Measurements from ENCODE around the gene ZNF827. TPM values are rescaled to one million over a fixed set of nuclear protein-coding genes. Genes with fewer than 3 reads are reported as not detected.
A peak's percentile ranks its signal among the peaks of the same experiment; 100 is the strongest.

The ZNF827 gene
- total and polyA plus RNA-seq, 4 experiments from 2014 or later: 1.4 to 27.3 (median 14.0) TPM

- H3K4me3 ChIP-seq (ENCODE audit: low read length in 2 of 2): no peak overlapping the region
- POLR2A ChIA-PET (ENCODE audit: partially characterized antibody): no interaction called here
Observed at GRCh38 chr4:145814246-145814645, 124.4 kb downstream of the ZNF827 start.

GRCh38 chr4:145812919-145813318 is 125.7 kb downstream of the ZNF827 start:
- Mint-ChIP-seq H3K27me3 (no peaks in the 10 kb centered on the region), H3K9me3 (peaks cover 0 to 13% (median 6%) of the 10 kb centered on the region in 8 donors), H3K4me3 (no peak overlapping the region), H3K36me3 (peaks cover 59 to 71% of the 10 kb centered on the region in 2 donors), H3K27ac (peak overlapping the region in 1 of 7 donors; percentile 17), H3K4me1 (peaks cover 6 to 14% (median 9%) of the 10 kb centered on the region in 4 donors)
- ChIA-PET POLR2A (ENCODE audit: partially characterized antibody) (no interaction called here), CTCF (ENCODE audit: partially characterized antibody) (no interaction called here)
- Histone ChIP-seq H3K4me1 (ENCODE audit: insufficient read depth, low read length) (peaks cover 7% of the 10 kb centered on the region), H3K9me3 (ENCODE audit: control insufficient read depth in 1 of 2, low read length in 2 of 2) (no peaks in the 10 kb centered on the region), H3K4me3 (ENCODE audit: low read length in 2 of 2) (no peak overlapping the region), H3K27ac (ENCODE audit: low read depth, low read length) (no peak overlapping the region), H3K36me3 (ENCODE audit: insufficient read depth, low read length) (no peaks in the 10 kb centered on the region), H3K27me3 (ENCODE audit: insufficient read depth, low read length) (no peaks in the 10 kb centered on the region)
- intact Hi-C loops (cut with micrococcal nuclease): no loop called here
- DNase-seq: no peak

More at GRCh38 chr4:145814246-145814645, 124.4 kb downstream of the ZNF827 start:
- CTCF ChIA-PET (ENCODE audit: partially characterized antibody): no interaction called here
- intact Hi-C loops (cut with micrococcal nuclease): no loop called here
- no peaks in the 10 kb centered on the region for H3K27me3 ChIP-seq (ENCODE audit: insufficient read depth, low read length)
- H3K27ac Mint-ChIP-seq: no peak overlapping the region
- peak overlapping the region in 1 of 8 donors; percentile 48 for H3K4me3 Mint-ChIP-seq
- peaks cover 0 to 13% (median 5%) of the 10 kb centered on the region in 8 donors for H3K9me3 Mint-ChIP-seq
- H3K9me3 ChIP-seq (ENCODE audit: control insufficient read depth in 1 of 2, low read length in 2 of 2): no peaks in the 10 kb centered on the region
- peaks cover 0 to 6% (median 2%) of the 10 kb centered on the region in 4 donors for H3K4me1 Mint-ChIP-seq
- H3K36me3 Mint-ChIP-seq: peaks cover 59 to 73% of the 10 kb centered on the region in 2 donors
- no peaks in the 10 kb centered on the region for H3K27me3 Mint-ChIP-seq
- H3K4me1 ChIP-seq (ENCODE audit: insufficient read depth, low read length): no peaks in the 10 kb centered on the region
- DNase-seq: no peak
- no peak overlapping the region for H3K27ac ChIP-seq (ENCODE audit: low read depth, low read length)
- no peaks in the 10 kb centered on the region for H3K36me3 ChIP-seq (ENCODE audit: insufficient read depth, low read length)

- Mint-ChIP-seq H3K4me1 (peaks cover 7 to 20% (median 11%) of the 10 kb centered on the region in 4 donors), H3K36me3 (peaks cover 31 to 49% of the 10 kb centered on the region in 2 donors), H3K4me3 (no peak overlapping the region), H3K9me3 (peaks cover 0 to 13% (median 6%) of the 10 kb centered on the region in 8 donors), H3K27me3 (no peaks in the 10 kb centered on the region), H3K27ac (no peak overlapping the region)
- Histone ChIP-seq H3K4me3 (ENCODE audit: low read length in 2 of 2) (no peak overlapping the region), H3K27ac (ENCODE audit: low read depth, low read length) (no peak overlapping the region), H3K4me1 (ENCODE audit: insufficient read depth, low read length) (peaks cover 7% of the 10 kb centered on the region), H3K9me3 (ENCODE audit: control insufficient read depth in 1 of 2, low read length in 2 of 2) (no peaks in the 10 kb centered on the region), H3K27me3 (ENCODE audit: insufficient read depth, low read length) (no peaks in the 10 kb centered on the region), H3K36me3 (ENCODE audit: insufficient read depth, low read length) (no peaks in the 10 kb centered on the region)
- DNase-seq: no peak
- ChIA-PET POLR2A (ENCODE audit: partially characterized antibody) (no interaction called here), CTCF (ENCODE audit: partially characterized antibody) (interaction anchor here (1.6 kb wide), 1 partner anchor 8 kb away, joined by 3 read pairs; no protein-coding TSS in a partner anchor)
- intact Hi-C loops (cut with micrococcal nuclease): no loop called here
Observed at GRCh38 chr4:145808848-145809512, 129.6 kb downstream of the ZNF827 start.

- Mint-ChIP-seq H3K9me3 (peaks cover 0 to 13% (median 6%) of the 10 kb centered on the region in 8 donors), H3K4me1 (peaks cover 7 to 20% (median 11%) of the 10 kb centered on the region in 4 donors), H3K27me3 (no peaks in the 10 kb centered on the region), H3K27ac (peak overlapping the region in 2 of 7 donors; percentile 4 to 9), H3K4me3 (peak overlapping the region in 7 of 8 donors; percentile 17 to 62 (median 36)), H3K36me3 (peaks cover 26 to 43% of the 10 kb centered on the region in 2 donors)
- DNase-seq: peak in 1 of 5 donors; percentile 67
- Histone ChIP-seq H3K27me3 (ENCODE audit: insufficient read depth, low read length) (no peaks in the 10 kb centered on the region), H3K4me1 (ENCODE audit: insufficient read depth, low read length) (peaks cover 7% of the 10 kb centered on the region), H3K9me3 (ENCODE audit: control insufficient read depth in 1 of 2, low read length in 2 of 2) (no peaks in the 10 kb centered on the region), H3K4me3 (ENCODE audit: low read length in 2 of 2) (no peak overlapping the region), H3K36me3 (ENCODE audit: insufficient read depth, low read length) (no peaks in the 10 kb centered on the region), H3K27ac (ENCODE audit: low read depth, low read length) (no peak overlapping the region)
- CTCF ChIA-PET (ENCODE audit: partially characterized antibody): interaction anchor here (1.6 kb wide), 1 partner anchor 9 kb away, joined by 3 read pairs; no protein-coding TSS in a partner anchor
- POLR2A ChIA-PET (ENCODE audit: partially characterized antibody): no interaction called here
- intact Hi-C loops (cut with micrococcal nuclease): no loop called here
Observed at GRCh38 chr4:145808021-145808650, 130.5 kb downstream of the ZNF827 start.

GRCh38 chr4:145805490-145805889 is 133.1 kb downstream of the ZNF827 start:
- H3K4me1 ChIP-seq (ENCODE audit: insufficient read depth, low read length): peaks cover 7% of the 10 kb centered on the region
- Mint-ChIP-seq H3K27ac (peak overlapping the region in 1 of 7 donors; percentile 30), H3K4me1 (peaks cover 7 to 20% (median 10%) of the 10 kb centered on the region in 4 donors), H3K9me3 (peaks cover 0 to 7% (median 4%) of the 10 kb centered on the region in 8 donors), H3K36me3 (peaks cover 15 to 33% of the 10 kb centered on the region in 2 donors), H3K4me3 (no peak overlapping the region), H3K27me3 (no peaks in the 10 kb centered on the region)
- H3K27me3 ChIP-seq (ENCODE audit: insufficient read depth, low read length): no peaks in the 10 kb centered on the region
- H3K27ac ChIP-seq (ENCODE audit: low read depth, low read length): no peak overlapping the region
- DNase-seq: no peak
- ChIA-PET POLR2A (ENCODE audit: partially characterized antibody) (no interaction called here), CTCF (ENCODE audit: partially characterized antibody) (no interaction called here)
- intact Hi-C loops (cut with micrococcal nuclease): no loop called here
- no peak overlapping the region for H3K4me3 ChIP-seq (ENCODE audit: low read length in 2 of 2)
- H3K9me3 ChIP-seq (ENCODE audit: control insufficient read depth in 1 of 2, low read length in 2 of 2): no peaks in the 10 kb centered on the region
- no peaks in the 10 kb centered on the region for H3K36me3 ChIP-seq (ENCODE audit: insufficient read depth, low read length)

- Mint-ChIP-seq H3K4me1 (peaks cover 7 to 14% (median 9%) of the 10 kb centered on the region in 4 donors), H3K27me3 (no peaks in the 10 kb centered on the region), H3K36me3 (peaks cover 10 to 20% of the 10 kb centered on the region in 2 donors), H3K4me3 (peak overlapping the region in 1 of 8 donors; percentile 24), H3K27ac (no peak overlapping the region), H3K9me3 (peaks cover 0 to under 1% (median 0%) of the 10 kb centered on the region in 8 donors)
- no peaks in the 10 kb centered on the region for H3K36me3 ChIP-seq (ENCODE audit: insufficient read depth, low read length)
- no peak for DNase-seq
- H3K27ac ChIP-seq (ENCODE audit: low read depth, low read length): no peak overlapping the region
- intact Hi-C loops (cut with micrococcal nuclease): no loop called here
- POLR2A ChIA-PET (ENCODE audit: partially characterized antibody): no interaction called here
- no peaks in the 10 kb centered on the region for H3K27me3 ChIP-seq (ENCODE audit: insufficient read depth, low read length)
- H3K9me3 ChIP-seq (ENCODE audit: control insufficient read depth in 1 of 2, low read length in 2 of 2): no peaks in the 10 kb centered on the region
- peaks cover 7% of the 10 kb centered on the region for H3K4me1 ChIP-seq (ENCODE audit: insufficient read depth, low read length)
- CTCF ChIA-PET (ENCODE audit: partially characterized antibody): interaction anchor here (0.8 kb wide), 1 partner anchor 13 kb away, joined by 3 read pairs; no protein-coding TSS in a partner anchor
- no peak overlapping the region for H3K4me3 ChIP-seq (ENCODE audit: low read length in 2 of 2)
Observed at GRCh38 chr4:145804116-145804515, 134.5 kb downstream of the ZNF827 start.

- H3K36me3 Mint-ChIP-seq: peaks cover 11 to 15% of the 10 kb centered on the region in 2 donors
- no peak overlapping the region for H3K4me3 ChIP-seq (ENCODE audit: low read length in 2 of 2)
- no peaks in the 10 kb centered on the region for H3K9me3 Mint-ChIP-seq
- H3K27ac ChIP-seq (ENCODE audit: low read depth, low read length): no peak overlapping the region
- no peaks in the 10 kb centered on the region for H3K4me1 Mint-ChIP-seq
- POLR2A ChIA-PET (ENCODE audit: partially characterized antibody): no interaction called here
- CTCF ChIA-PET (ENCODE audit: partially characterized antibody): interaction anchor here (1.8 kb wide), 1 partner anchor 9 kb away, joined by 7 read pairs; no protein-coding TSS in a partner anchor
- H3K27me3 ChIP-seq (ENCODE audit: insufficient read depth, low read length): no peaks in the 10 kb centered on the region
- intact Hi-C loops (cut with micrococcal nuclease): no loop called here
- no peak overlapping the region for H3K27ac Mint-ChIP-seq
- no peaks in the 10 kb centered on the region for H3K4me1 ChIP-seq (ENCODE audit: insufficient read depth, low read length)
- no peak overlapping the region for H3K4me3 Mint-ChIP-seq
- DNase-seq: no peak
- H3K9me3 ChIP-seq (ENCODE audit: control insufficient read depth in 1 of 2, low read length in 2 of 2): no peaks in the 10 kb centered on the region
- no peaks in the 10 kb centered on the region for H3K27me3 Mint-ChIP-seq
- H3K36me3 ChIP-seq (ENCODE audit: insufficient read depth, low read length): no peaks in the 10 kb centered on the region
Observed at GRCh38 chr4:145799223-145799622, 139.4 kb downstream of the ZNF827 start.

Measured in CD4-positive, alpha-beta memory T cell (primary cell).